Muscle layer of duodenum (tissue), 2 donors: ENCODE results near the gene CCDC71.

Experiments used
- H3K27ac ChIP-seq: one replicate; pipeline ENCODE4 v1.7.0; 2013; ENCODE audit warnings: mild to moderate bottlenecking, low read length
- H3K27me3 ChIP-seq: one replicate; pipeline ENCODE4 v1.7.0; 2013; ENCODE audit warnings: low read depth, mild to moderate bottlenecking, control low read depth, low read length
- H3K36me3 ChIP-seq, 2 donors: one replicate each; pipeline ENCODE4 v1.7.0; 2013; ENCODE audit warnings: low read length in 2 of 2, control low read depth in 1 of 2, mild to moderate bottlenecking in 1 of 2; ENCODE audit not compliant: insufficient read depth in 2 of 2, control insufficient read depth in 1 of 2
- H3K4me1 ChIP-seq, 2 donors: one replicate each; pipeline ENCODE4 v1.7.0; 2013; ENCODE audit warnings: low read length in 2 of 2, mild to moderate bottlenecking in 2 of 2, control low read depth in 1 of 2, moderate library complexity in 1 of 2; ENCODE audit not compliant: insufficient read depth in 2 of 2, control insufficient read depth in 1 of 2
- H3K4me3 ChIP-seq, 2 donors: one replicate each; pipeline ENCODE4 v1.7.0; 2013; ENCODE audit warnings: low read length in 2 of 2, low read depth in 1 of 2, mild to moderate bottlenecking in 1 of 2
- H3K9me3 ChIP-seq, 2 donors: one replicate each; pipeline ENCODE4 v1.7.0; 2013; ENCODE audit warnings: low read length in 2 of 2, control low read depth in 1 of 2, mild to moderate bottlenecking in 1 of 2; ENCODE audit not compliant: control insufficient read depth in 1 of 2
- donor health status: healthy.

CCDC71 gene

GRCh38 chr3:49124991-49125670, 41.0 kb downstream of the CCDC71 start:
- H3K27ac ChIP-seq: no peak overlapping the region
- no peak overlapping the region for H3K4me3 ChIP-seq
- H3K36me3 ChIP-seq: peaks cover 43 to 76% of the 10 kb centered on the region in 2 donors
- H3K9me3 ChIP-seq: no peaks in the 10 kb centered on the region
- peaks cover under 1 to 5% of the 10 kb centered on the region in 2 donors for H3K4me1 ChIP-seq
- H3K27me3 ChIP-seq: no peaks in the 10 kb centered on the region

- no peaks in the 10 kb centered on the region for H3K9me3 ChIP-seq
- H3K4me3 ChIP-seq: no peak overlapping the region
- peaks cover 10 to 14% of the 10 kb centered on the region in 2 donors for H3K4me1 ChIP-seq
- no peaks in the 10 kb centered on the region for H3K27me3 ChIP-seq
- peaks cover 41 to 73% of the 10 kb centered on the region in 2 donors for H3K36me3 ChIP-seq
- H3K27ac ChIP-seq: no peak overlapping the region
Measured at GRCh38 chr3:49124203-49124602, 41.9 kb downstream of the CCDC71 start.

DNA sequence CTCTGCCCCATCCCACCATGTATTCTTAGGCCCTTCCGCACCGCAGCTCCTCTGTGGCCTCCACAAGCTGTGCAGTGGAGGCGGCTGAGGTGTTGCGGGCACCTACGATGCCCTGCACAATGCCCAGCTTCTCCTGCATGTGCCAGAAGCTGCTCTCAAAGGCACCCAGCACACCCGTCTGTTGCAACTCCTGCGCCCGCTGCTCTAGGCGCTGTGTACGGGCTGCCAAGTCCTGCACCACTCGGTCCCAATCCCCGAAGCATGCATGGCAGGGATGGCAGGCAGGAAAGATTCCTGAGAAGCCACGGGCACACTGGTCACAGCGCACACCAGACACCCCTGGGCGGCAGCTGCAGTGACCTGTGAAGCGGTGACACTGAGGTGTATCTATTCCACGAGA, 42.4 kb downstream of the CCDC71 start:
- H3K27me3 ChIP-seq: no peaks in the 10 kb centered on the region
- no peak overlapping the region for H3K4me3 ChIP-seq
- H3K36me3 ChIP-seq: peaks cover 44 to 73% of the 10 kb centered on the region in 2 donors
- no peaks in the 10 kb centered on the region for H3K9me3 ChIP-seq
- no peak overlapping the region for H3K27ac ChIP-seq
- H3K4me1 ChIP-seq: peaks cover 13 to 19% of the 10 kb centered on the region in 2 donors

DNA sequence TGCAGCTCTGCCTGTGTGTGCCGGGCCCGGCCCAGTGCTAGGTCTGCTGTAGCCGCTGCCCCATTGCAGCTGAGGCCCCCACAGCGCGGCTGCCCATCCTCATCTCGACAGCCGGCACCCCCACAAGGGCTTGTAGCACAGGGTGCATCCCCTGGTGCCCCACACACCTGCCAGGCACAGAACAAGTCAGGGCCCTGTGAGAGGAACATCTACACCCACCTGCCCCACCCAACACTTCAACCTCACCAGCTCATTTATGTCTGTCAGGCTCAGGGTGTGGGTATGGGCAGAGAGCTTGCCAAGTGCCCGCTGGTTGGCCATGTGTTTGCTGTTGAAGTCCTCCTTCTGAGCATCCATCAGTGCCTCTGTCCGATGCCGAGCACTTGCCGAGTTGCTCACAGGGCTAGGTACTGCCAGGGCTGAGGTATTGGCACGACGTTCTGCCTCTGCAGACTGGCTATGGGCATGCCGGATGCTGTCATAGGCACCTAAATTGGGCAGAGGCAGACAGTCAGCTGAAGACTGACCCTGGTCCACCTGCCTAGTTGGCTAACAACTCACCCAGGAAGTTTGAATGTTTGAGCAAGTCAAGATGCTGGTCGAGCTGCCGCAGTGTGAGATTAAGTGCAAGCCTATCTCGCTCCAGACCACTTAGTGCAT, 43.1 kb downstream of the CCDC71 start:
- H3K4me3 ChIP-seq: no peak overlapping the region
- H3K36me3 ChIP-seq: peaks cover 38 to 72% of the 10 kb centered on the region in 2 donors
- no peaks in the 10 kb centered on the region for H3K9me3 ChIP-seq
- peaks cover 13 to 22% of the 10 kb centered on the region in 2 donors for H3K4me1 ChIP-seq
- no peaks in the 10 kb centered on the region for H3K27me3 ChIP-seq
- H3K27ac ChIP-seq: no peak overlapping the region

- Histone ChIP-seq H3K36me3 (peaks cover 44 to 76% of the 10 kb centered on the region in 2 donors), H3K4me3 (no peak overlapping the region), H3K4me1 (peaks cover 13 to 22% of the 10 kb centered on the region in 2 donors), H3K27ac (no peak overlapping the region), H3K27me3 (no peaks in the 10 kb centered on the region), H3K9me3 (no peaks in the 10 kb centered on the region)
Measured at GRCh38 chr3:49122451-49122850, 43.7 kb downstream of the CCDC71 start.

DNA sequence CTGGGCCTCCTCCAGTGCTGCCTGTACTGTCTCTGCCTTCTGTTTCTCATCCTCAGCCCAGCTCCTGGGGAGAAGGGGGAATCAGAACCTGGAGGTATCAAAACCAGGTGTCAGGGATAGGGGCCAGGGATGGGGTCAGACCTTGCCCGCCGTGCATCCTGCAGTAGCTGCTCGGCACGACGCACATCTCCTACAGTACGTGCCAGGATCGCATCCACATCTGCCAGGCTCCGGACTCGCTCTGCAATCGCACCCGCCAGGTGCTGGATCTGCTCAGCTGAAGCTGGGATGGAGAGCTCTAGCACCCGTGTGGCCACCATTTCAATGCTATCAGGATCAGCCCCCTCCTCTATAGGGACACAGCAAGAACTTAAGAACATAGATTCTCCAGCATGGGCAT, 44.1 kb downstream of the CCDC71 start:
- H3K9me3 ChIP-seq: no peaks in the 10 kb centered on the region
- H3K27me3 ChIP-seq: no peaks in the 10 kb centered on the region
- no peak overlapping the region for H3K27ac ChIP-seq
- H3K36me3 ChIP-seq: peaks cover 48 to 81% of the 10 kb centered on the region in 2 donors
- H3K4me3 ChIP-seq: no peak overlapping the region
- peaks cover 13 to 22% of the 10 kb centered on the region in 2 donors for H3K4me1 ChIP-seq

- Histone ChIP-seq H3K36me3 (peaks cover 52 to 83% of the 10 kb centered on the region in 2 donors), H3K4me1 (peaks cover 13 to 22% of the 10 kb centered on the region in 2 donors), H3K4me3 (peak overlapping the region in 1 of 2 donors; percentile 98), H3K9me3 (no peaks in the 10 kb centered on the region), H3K27ac (peak overlapping the region; percentile 93), H3K27me3 (no peaks in the 10 kb centered on the region)
Measured at GRCh38 chr3:49121132-49121736, 44.9 kb downstream of the CCDC71 start.

DNA sequence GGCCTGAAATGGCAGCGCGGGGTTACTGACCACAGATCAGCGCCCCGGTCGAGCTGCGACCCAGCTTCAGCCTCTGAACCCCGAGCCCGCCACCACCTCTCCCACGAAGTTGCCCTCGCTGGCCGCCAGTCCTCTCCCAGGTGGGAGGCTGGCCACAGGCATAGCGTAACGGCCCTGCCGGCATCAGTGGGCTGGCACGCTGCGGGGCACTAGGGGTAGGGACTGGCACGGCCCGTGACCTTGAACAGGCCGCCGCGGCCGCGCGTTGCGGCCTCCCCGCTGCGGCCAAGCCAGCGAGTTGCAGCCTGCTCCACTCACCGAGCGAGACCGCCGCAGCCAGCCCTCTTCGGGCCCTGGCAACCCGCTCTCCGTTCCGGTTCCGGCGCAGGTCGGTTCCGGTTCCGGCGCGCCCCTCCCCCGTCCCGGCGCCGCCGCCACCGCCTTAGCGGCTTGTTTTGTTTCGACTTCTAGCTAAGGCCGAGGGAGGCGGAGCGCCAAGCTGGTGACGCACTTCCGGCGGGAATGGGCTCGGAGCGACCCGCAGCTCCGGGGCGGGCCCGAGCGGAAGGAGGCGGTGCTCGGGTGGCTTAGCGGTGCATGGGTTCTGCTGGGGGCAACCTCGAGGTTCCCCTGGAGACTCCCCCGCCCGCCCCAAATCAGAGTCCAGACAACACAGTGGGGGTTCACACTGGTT, 45.5 kb downstream of the CCDC71 start, which contains the start of gene USP19:
USP19 (minus strand) TSS at position 386 of the 694 bp plus-strand sequence. CDS start 1,678 bp downstream, outside the sequence.
- Histone ChIP-seq H3K36me3 (peaks cover 52 to 83% of the 10 kb centered on the region in 2 donors), H3K27ac (peak within 1 kb of the TSS; percentile 93), H3K9me3 (no peaks in the 10 kb centered on the region), H3K4me1 (peaks cover 13 to 22% of the 10 kb centered on the region in 2 donors), H3K27me3 (no peaks in the 10 kb centered on the region), H3K4me3 (peak within 1 kb of the TSS; percentile 96 to 98)

DNA sequence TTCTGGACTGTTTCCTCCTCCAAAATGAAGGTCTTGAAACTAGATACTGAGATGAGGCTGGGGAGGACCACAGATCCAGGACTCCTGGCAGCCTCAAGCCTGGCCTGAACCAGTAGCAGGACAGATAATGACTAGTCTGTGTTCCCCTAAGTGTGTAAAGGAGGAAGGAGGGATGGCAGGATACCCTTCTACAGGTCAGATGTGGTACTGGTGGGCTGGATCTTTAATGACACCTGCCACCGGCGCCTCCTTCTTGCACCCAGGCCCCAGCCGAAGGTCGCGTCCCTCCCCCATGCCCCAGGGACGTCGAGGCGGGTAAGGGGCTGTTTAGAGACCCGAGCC, 46.1 kb downstream of the CCDC71 start:
- peaks cover 52 to 83% of the 10 kb centered on the region in 2 donors for H3K36me3 ChIP-seq
- H3K4me1 ChIP-seq: peaks cover 13 to 22% of the 10 kb centered on the region in 2 donors
- H3K4me3 ChIP-seq: peak overlapping the region; percentile 96 to 98
- H3K27ac ChIP-seq: peak overlapping the region; percentile 93
- H3K27me3 ChIP-seq: no peaks in the 10 kb centered on the region
- no peaks in the 10 kb centered on the region for H3K9me3 ChIP-seq

GRCh38 chr3:49119439-49119838, 46.7 kb downstream of the CCDC71 start:
- Histone ChIP-seq H3K27ac (peak overlapping the region; percentile 93), H3K4me3 (peak overlapping the region; percentile 96 to 98), H3K27me3 (no peaks in the 10 kb centered on the region), H3K4me1 (peaks cover 13 to 22% of the 10 kb centered on the region in 2 donors), H3K36me3 (peaks cover 52 to 83% of the 10 kb centered on the region in 2 donors), H3K9me3 (no peaks in the 10 kb centered on the region)

DNA sequence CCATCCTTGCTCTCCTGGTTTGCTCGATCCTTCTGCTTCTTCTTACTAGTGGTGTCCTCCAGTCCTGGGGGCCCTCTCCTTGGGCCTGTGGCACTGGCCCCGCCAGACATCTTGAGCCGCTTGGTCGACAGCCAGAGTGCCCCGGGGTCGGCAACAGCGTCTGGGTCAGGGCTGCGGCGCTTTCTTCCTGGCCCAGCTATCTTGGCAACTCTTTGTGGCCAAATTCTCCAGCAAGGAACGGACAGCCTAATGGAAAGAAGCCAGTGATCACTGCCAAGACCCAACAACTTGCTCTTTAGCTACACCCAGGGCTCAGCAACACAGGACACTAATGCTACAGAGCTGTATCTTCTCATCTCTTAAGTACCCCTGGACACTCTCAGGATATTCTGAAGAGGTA, 47.1 kb downstream of the CCDC71 start:
- Histone ChIP-seq H3K36me3 (peaks cover 52 to 83% of the 10 kb centered on the region in 2 donors), H3K4me3 (peak overlapping the region; percentile 96 to 98), H3K27me3 (no peaks in the 10 kb centered on the region), H3K9me3 (no peaks in the 10 kb centered on the region), H3K27ac (peak overlapping the region; percentile 93), H3K4me1 (peaks cover 13 to 22% of the 10 kb centered on the region in 2 donors)
